Epithelial cell of esophagus (primary cell): ENCODE measurements around the gene DENND2D.
A peak's percentile ranks its signal among the peaks of the same experiment; 100 is the strongest.

Experiments used
- DNase-seq: peaks from one replicate; pipeline ENCODE4 v3.0.0; 2010; ENCODE audit warnings: low read depth
- H3K4me3 ChIP-seq: 2 replicates; pipeline ENCODE4 v1.5.1; 2011; ENCODE audit warnings: mild to moderate bottlenecking, low read length, control low read depth
- CTCF ChIP-seq: IDR thresholded peaks from 2 replicates; pipeline ENCODE4 v1.5.1; 2011; ENCODE audit warnings: low read depth, mild to moderate bottlenecking, low read length, control low read depth, inconsistent platforms; ENCODE audit not compliant: insufficient read depth; ENCODE audit errors: missing control alignments

The DENND2D gene

GRCh38 chr1:111202366-111202706, 1.9 kb upstream of the DENND2D start:
- TF ChIP-seq CTCF: no peak
- H3K4me3 ChIP-seq: peak overlapping the region; percentile 15
- DNase-seq: peak; percentile 82

GRCh38 chr1:111201275-111202090, 1.0 kb upstream of the DENND2D start:
- no peak overlapping the region for H3K4me3 ChIP-seq
- TF ChIP-seq CTCF: no peak

GRCh38 chr1:111200802-111201161, 336 bp upstream of the DENND2D start:
- TF ChIP-seq CTCF: no peak
- no peak overlapping the region for H3K4me3 ChIP-seq
- DNase-seq: no peak

More at GRCh38 chr1:111201275-111202090, 1.0 kb upstream of the DENND2D start:
- DNase-seq: no peak

- no peak overlapping the region for H3K4me3 ChIP-seq
- no peak for DNase-seq
- TF ChIP-seq CTCF: no peak
Observed at GRCh38 chr1:111199329-111199728, 1.1 kb downstream of the DENND2D start.

GRCh38 chr1:111198836-111199235, 1.6 kb downstream of the DENND2D start:
- no peak overlapping the region for H3K4me3 ChIP-seq

GRCh38 chr1:111197598-111198284, 2.7 kb downstream of the DENND2D start:
- peak; percentile 37 for TF ChIP-seq CTCF
- DNase-seq: peak; percentile 49
- H3K4me3 ChIP-seq: no peak overlapping the region

More at GRCh38 chr1:111198836-111199235, 1.6 kb downstream of the DENND2D start:
- TF ChIP-seq CTCF: no peak
- no peak for DNase-seq

- TF ChIP-seq CTCF: no peak
- DNase-seq: no peak
- H3K4me3 ChIP-seq: no peak overlapping the region
Observed at GRCh38 chr1:111196213-111196612, 4.2 kb downstream of the DENND2D start.
